Hepatocyte (in vitro differentiated cells): ENCODE results near the gene UQCRFS1.

Source experiments
- EZH2 ChIP-seq: fragments of 200-600 bp; sonication (generic); IDR thresholded peaks from 2 replicates; pipeline ENCODE4 v1.6.1; 2016; ENCODE audit warnings: antibody characterized with exemption, mild to moderate bottlenecking, borderline replicate concordance
- TF ChIP-seq, protein P1 (sequence below): fragments of 200-600 bp; sonication (generic); IDR thresholded peaks from 2 replicates; pipeline ENCODE4 v1.5.1; 2016; ENCODE audit warnings: antibody characterized with exemption, mild to moderate bottlenecking; ENCODE audit not compliant: poor library complexity

DNA sequence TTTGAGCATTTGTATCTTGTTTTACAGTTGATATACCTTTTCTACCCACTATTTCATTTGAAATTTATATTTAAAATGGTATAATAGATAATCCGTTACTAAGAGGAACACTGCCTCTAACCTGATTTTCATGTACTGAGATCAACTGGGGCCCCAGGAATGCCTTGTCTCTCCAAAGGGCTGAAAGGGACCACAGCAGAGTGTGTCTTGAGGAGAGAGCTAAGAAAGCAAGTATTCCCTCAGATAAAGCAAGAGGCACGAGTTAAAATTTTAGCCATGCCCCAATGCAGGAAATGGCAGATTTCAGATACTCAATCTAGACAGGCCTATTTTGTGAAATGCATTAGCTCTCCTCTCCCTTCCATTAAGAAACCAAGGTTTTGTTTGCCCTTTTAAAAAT, 10.7 kb downstream of the UQCRFS1 start:
- TF ChIP-seq, protein P1, sequence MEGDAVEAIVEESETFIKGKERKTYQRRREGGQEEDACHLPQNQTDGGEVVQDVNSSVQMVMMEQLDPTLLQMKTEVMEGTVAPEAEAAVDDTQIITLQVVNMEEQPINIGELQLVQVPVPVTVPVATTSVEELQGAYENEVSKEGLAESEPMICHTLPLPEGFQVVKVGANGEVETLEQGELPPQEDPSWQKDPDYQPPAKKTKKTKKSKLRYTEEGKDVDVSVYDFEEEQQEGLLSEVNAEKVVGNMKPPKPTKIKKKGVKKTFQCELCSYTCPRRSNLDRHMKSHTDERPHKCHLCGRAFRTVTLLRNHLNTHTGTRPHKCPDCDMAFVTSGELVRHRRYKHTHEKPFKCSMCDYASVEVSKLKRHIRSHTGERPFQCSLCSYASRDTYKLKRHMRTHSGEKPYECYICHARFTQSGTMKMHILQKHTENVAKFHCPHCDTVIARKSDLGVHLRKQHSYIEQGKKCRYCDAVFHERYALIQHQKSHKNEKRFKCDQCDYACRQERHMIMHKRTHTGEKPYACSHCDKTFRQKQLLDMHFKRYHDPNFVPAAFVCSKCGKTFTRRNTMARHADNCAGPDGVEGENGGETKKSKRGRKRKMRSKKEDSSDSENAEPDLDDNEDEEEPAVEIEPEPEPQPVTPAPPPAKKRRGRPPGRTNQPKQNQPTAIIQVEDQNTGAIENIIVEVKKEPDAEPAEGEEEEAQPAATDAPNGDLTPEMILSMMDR: no peak
- no peak for TF ChIP-seq EZH2
